HCT116 (cell line): ENCODE results near the gene MORN2.

ENCODE experiments used
- CEBPB ChIP-seq: IDR thresholded peaks from 2 replicates; pipeline ENCODE4 v1.6.1; 2012; ENCODE audit warnings: low read depth
- CTCF ChIP-seq, 3 experiments: fragments of 200-600 bp in 1 of 3; sonication (generic) in 1 of 3; IDR thresholded peaks in 2 of 3; conservative IDR thresholded peaks in 1 of 3; 2 replicates each; pipeline ENCODE4 v1.5.1; 2012 to 2017; ENCODE audit warnings: low read depth in 2 of 3, low read length in 2 of 3, antibody characterized with exemption in 1 of 3, borderline replicate concordance in 1 of 3, control low read depth in 1 of 3, mild to moderate bottlenecking in 1 of 3, mixed read lengths in 1 of 3, mixed run types in 1 of 3, moderate library complexity in 1 of 3; ENCODE audit not compliant: insufficient read depth in 1 of 3
- EZH2 ChIP-seq: fragments of 200-600 bp; sonication (generic); IDR thresholded peaks from 2 replicates; pipeline ENCODE4 v1.6.1; 2017; ENCODE audit warnings: antibody characterized with exemption, mixed run types
- FOSL1 ChIP-seq: IDR thresholded peaks from 2 replicates; pipeline ENCODE4 v1.6.1; 2012; ENCODE audit warnings: low read depth
- JUND ChIP-seq: IDR thresholded peaks from 2 replicates; pipeline ENCODE4 v1.6.1; 2012
- MAX ChIP-seq: IDR thresholded peaks from 2 replicates; pipeline ENCODE4 v1.6.1; 2012
- POLR2A ChIP-seq: IDR thresholded peaks from 2 replicates; pipeline ENCODE4 v1.7.0; 2011; ENCODE audit warnings: borderline replicate concordance; ENCODE audit not compliant: insufficient read depth, insufficient read length; ENCODE audit errors: extremely low read depth
- POLR2AphosphoS5 ChIP-seq: IDR thresholded peaks from 2 replicates; pipeline ENCODE4 v1.6.1; 2011; ENCODE audit warnings: mild to moderate bottlenecking, low read depth, low read length, moderate library complexity
- RAD21 ChIP-seq: IDR thresholded peaks from 2 replicates; pipeline ENCODE4 v1.6.1; 2012; ENCODE audit warnings: low read depth, mild to moderate bottlenecking
- SIN3A ChIP-seq: IDR thresholded peaks from 2 replicates; pipeline ENCODE4 v1.6.1; 2012; ENCODE audit warnings: low read depth
- SP1 ChIP-seq: IDR thresholded peaks from 2 replicates; pipeline ENCODE4 v1.6.1; 2012; ENCODE audit warnings: low read depth
- TCF7L2 ChIP-seq: IDR thresholded peaks from 2 replicates; pipeline ENCODE4 v1.7.0; 2011; ENCODE audit warnings: borderline replicate concordance, inconsistent platforms; ENCODE audit not compliant: insufficient read depth, insufficient read length; ENCODE audit errors: extremely low read depth
- YY1 ChIP-seq: IDR thresholded peaks from 2 replicates; pipeline ENCODE4 v1.6.1; 2011; ENCODE audit warnings: low read length, low read depth, moderate library complexity, mild to moderate bottlenecking; ENCODE audit not compliant: insufficient replicate concordance; ENCODE audit errors: extremely low read depth
- ZFX ChIP-seq: fragments of 450-650 bp; IDR thresholded peaks from 2 replicates; pipeline ENCODE4 v1.6.1; 2017

- no peak for TF ChIP-seq CTCF (IDR thresholded peaks at IDR 0.05 in 2 of 3, conservative IDR thresholded peaks at IDR 0.05 in 1 of 3; ENCODE audit: borderline replicate concordance in 1 of 3, insufficient read depth in 1 of 3, low read depth in 2 of 3, low read length in 2 of 3)
- no peak for TF ChIP-seq SIN3A
- TF ChIP-seq POLR2A: no peak
- TF ChIP-seq MAX: no peak
- no peak for TF ChIP-seq EZH2
- no peak for TF ChIP-seq POLR2AphosphoS5
- TF ChIP-seq JUND: no peak
- TF ChIP-seq YY1: no peak
- TF ChIP-seq ZFX: no peak
- no peak for TF ChIP-seq FOSL1
- TF ChIP-seq SP1: no peak
- TF ChIP-seq RAD21: no peak
- no peak for TF ChIP-seq CEBPB
- TF ChIP-seq TCF7L2: no peak
These were observed 45.1 kb upstream of the MORN2 start for GRCh38 chr2:38830526-38831159.
